OCI-LY1 (cell line): ENCODE data around the gene MYO1A.
A peak's percentile ranks its signal among the peaks of the same experiment; 100 is the strongest.

Experiments
- H2AFZ ChIP-seq: fragments of 200-600 bp; sonication (generic), shearing (Covaris generic); 2 replicates; pipeline ENCODE4 v1.6.0; 2014; ENCODE audit warnings: antibody characterized with exemption, mild to moderate bottlenecking, low read length
- H3F3A ChIP-seq: fragments of 200-600 bp; sonication (generic), shearing (Covaris generic); 2 replicates; pipeline ENCODE4 v1.6.0; 2014; ENCODE audit warnings: mild to moderate bottlenecking, antibody characterized with exemption, low read length, moderate library complexity; ENCODE audit not compliant: insufficient read depth
- H3K27ac ChIP-seq: fragments of 200-600 bp; sonication (generic); 2 replicates; pipeline ENCODE4 v1.5.1; 2014; ENCODE audit warnings: low read length, mixed run types, mild to moderate bottlenecking, low read depth; ENCODE audit not compliant: poor library complexity, severe bottlenecking
- H3K27me3 ChIP-seq: fragments of 200-600 bp; sonication (generic); 2 replicates; pipeline ENCODE4 v1.6.0; 2014; ENCODE audit warnings: antibody characterized with exemption, mild to moderate bottlenecking, low read length, moderate library complexity; ENCODE audit not compliant: insufficient read depth
- H3K36me3 ChIP-seq: fragments of 200-600 bp; sonication (generic); 2 replicates; pipeline ENCODE4 v1.6.1; 2014; ENCODE audit warnings: mild to moderate bottlenecking, antibody characterized with exemption, low read length, moderate library complexity, mixed read lengths; ENCODE audit not compliant: insufficient read depth
- H3K4me1 ChIP-seq: fragments of 200-600 bp; sonication (generic); 2 replicates; pipeline ENCODE4 v1.5.1; 2014; ENCODE audit warnings: mild to moderate bottlenecking, low read length, moderate library complexity; ENCODE audit not compliant: insufficient read depth, severe bottlenecking
- H3K4me2 ChIP-seq: fragments of 200-600 bp; sonication (generic), shearing (Covaris generic); 2 replicates; pipeline ENCODE4 v1.6.1; 2014; ENCODE audit warnings: low read length
- H3K4me3 ChIP-seq: fragments of 200-600 bp; sonication (generic); 2 replicates; pipeline ENCODE4 v1.5.1; 2014; ENCODE audit warnings: low read length, low read depth, mild to moderate bottlenecking, mixed read lengths; ENCODE audit not compliant: poor library complexity, severe bottlenecking
- H3K79me2 ChIP-seq: fragments of 200-600 bp; shearing (Covaris generic); 2 replicates; pipeline ENCODE4 v1.6.1; 2016; ENCODE audit warnings: mixed run types, low read length, mixed read lengths; ENCODE audit not compliant: insufficient read depth
- H3K9ac ChIP-seq: fragments of 200-600 bp; sonication (generic), shearing (Covaris generic); 2 replicates; pipeline ENCODE4 v1.6.1; 2014; ENCODE audit warnings: mild to moderate bottlenecking, low read length, mixed read lengths
- H3K9me2 ChIP-seq: fragments of 200-600 bp; sonication (generic), shearing (Covaris generic); 2 replicates; pipeline ENCODE4 v1.6.1; 2014; ENCODE audit warnings: low read depth, mild to moderate bottlenecking, low read length, mixed read lengths
- H3K9me3 ChIP-seq: fragments of 200-600 bp; shearing (Covaris generic); 2 replicates; pipeline ENCODE4 v1.6.1; 2014; ENCODE audit warnings: low read length, mixed read lengths
- H4K20me1 ChIP-seq: fragments of 200-600 bp; sonication (generic), shearing (Covaris generic); 2 replicates; pipeline ENCODE4 v1.6.0; 2016; ENCODE audit warnings: mild to moderate bottlenecking, low read length; ENCODE audit not compliant: insufficient read depth
- EZH2 ChIP-seq: fragments of 200-600 bp; sonication (generic), shearing (Covaris generic); IDR thresholded peaks from 2 replicates; pipeline ENCODE4 v1.8.0; 2017; ENCODE audit warnings: borderline replicate concordance, mixed run types, mild to moderate bottlenecking, antibody characterized with exemption, low read length, moderate library complexity, mixed read lengths
- TF ChIP-seq, protein P1 (sequence below): fragments of 200-600 bp; sonication (generic), shearing (Covaris generic); IDR thresholded peaks from 2 replicates; pipeline ENCODE4 v1.5.1; 2017; ENCODE audit warnings: mild to moderate bottlenecking, antibody characterized with exemption, low read length, moderate library complexity, mixed read lengths

Gene MYO1A

DNA sequence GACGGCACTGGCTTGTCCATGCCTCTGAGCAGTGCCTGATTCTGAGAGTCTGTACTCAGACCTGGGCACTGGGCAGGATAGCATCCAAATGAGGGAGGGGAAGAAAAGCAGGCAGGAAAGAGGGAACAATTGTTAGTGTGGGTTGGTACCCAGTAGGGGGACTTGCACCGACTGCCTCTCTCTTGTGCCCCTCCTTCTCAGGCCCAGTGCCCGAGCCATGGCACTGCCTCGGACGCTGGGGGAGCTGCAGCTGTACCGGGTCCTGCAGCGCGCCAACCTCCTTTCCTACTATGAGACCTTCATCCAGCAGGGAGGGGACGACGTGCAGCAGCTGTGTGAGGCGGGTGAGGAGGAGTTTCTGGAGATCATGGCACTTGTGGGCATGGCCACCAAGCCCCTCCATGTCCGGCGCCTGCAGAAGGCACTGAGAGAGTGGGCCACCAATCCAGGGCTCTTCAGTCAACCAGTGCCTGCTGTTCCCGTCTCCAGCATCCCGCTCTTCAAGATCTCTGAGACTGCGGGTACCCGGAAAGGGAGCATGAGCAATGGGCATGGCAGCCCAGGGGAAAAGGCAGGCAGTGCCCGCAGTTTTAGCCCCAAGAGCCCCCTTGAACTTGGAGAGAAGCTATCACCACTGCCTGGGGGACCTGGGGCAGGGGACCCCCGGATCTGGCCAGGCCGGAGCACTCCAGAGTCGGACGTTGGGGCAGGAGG is 41.2 kb upstream of the MYO1A start:
- Histone ChIP-seq H4K20me1 (no peaks in the 10 kb centered on the region), H3K4me2 (no peak overlapping the region), H3K4me3 (no peak overlapping the region), H3K9me3 (no peaks in the 10 kb centered on the region), H3K9me2 (no peaks in the 10 kb centered on the region), H3K9ac (no peak overlapping the region), H3F3A (peaks cover 6% of the 10 kb centered on the region; the same call in 1 of the 2 replicates), H3K36me3 (peaks cover 15% of the 10 kb centered on the region; the same call in 1 of the 2 replicates), H3K27me3 (no peaks in the 10 kb centered on the region), H3K27ac (no peak overlapping the region), H3K79me2 (no peaks in the 10 kb centered on the region), H3K4me1 (peaks cover 42% of the 10 kb centered on the region), H2AFZ (no peak overlapping the region)
- TF ChIP-seq, protein P1, sequence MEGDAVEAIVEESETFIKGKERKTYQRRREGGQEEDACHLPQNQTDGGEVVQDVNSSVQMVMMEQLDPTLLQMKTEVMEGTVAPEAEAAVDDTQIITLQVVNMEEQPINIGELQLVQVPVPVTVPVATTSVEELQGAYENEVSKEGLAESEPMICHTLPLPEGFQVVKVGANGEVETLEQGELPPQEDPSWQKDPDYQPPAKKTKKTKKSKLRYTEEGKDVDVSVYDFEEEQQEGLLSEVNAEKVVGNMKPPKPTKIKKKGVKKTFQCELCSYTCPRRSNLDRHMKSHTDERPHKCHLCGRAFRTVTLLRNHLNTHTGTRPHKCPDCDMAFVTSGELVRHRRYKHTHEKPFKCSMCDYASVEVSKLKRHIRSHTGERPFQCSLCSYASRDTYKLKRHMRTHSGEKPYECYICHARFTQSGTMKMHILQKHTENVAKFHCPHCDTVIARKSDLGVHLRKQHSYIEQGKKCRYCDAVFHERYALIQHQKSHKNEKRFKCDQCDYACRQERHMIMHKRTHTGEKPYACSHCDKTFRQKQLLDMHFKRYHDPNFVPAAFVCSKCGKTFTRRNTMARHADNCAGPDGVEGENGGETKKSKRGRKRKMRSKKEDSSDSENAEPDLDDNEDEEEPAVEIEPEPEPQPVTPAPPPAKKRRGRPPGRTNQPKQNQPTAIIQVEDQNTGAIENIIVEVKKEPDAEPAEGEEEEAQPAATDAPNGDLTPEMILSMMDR = no peak
- TF ChIP-seq EZH2 = no peak

DNA sequence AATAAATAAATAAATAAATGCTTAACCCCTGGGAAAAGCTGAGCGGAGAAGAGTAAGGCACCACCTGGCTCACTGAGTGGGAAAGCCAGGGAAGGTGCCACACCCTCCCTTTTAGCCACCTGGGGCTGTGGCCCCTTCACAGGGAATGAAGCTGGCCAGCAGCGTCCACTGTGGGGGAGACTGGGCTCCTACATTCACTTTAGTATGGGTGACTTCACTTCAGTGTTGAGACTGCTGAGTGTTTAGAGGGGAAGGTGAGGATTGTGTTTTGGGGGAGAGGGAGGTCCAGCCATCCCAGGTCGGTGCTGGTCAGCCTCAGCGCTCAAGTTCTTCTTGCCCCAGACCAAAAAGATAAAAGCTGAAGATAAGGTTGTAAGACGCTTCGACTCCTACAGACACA is 40.6 kb upstream of the MYO1A start:
- H3K79me2 ChIP-seq = no peaks in the 10 kb centered on the region
- H4K20me1 ChIP-seq = no peaks in the 10 kb centered on the region
- H3K9me2 ChIP-seq = no peaks in the 10 kb centered on the region
- H3F3A ChIP-seq = peaks cover 6% of the 10 kb centered on the region; the same call in 1 of the 2 replicates
- H2AFZ ChIP-seq = no peak overlapping the region
- H3K27ac ChIP-seq = no peak overlapping the region
- H3K4me1 ChIP-seq = peaks cover 47% of the 10 kb centered on the region
- H3K27me3 ChIP-seq = no peaks in the 10 kb centered on the region
- H3K36me3 ChIP-seq = peaks cover 9% of the 10 kb centered on the region; the same call in 1 of the 2 replicates
- no peaks in the 10 kb centered on the region for H3K9me3 ChIP-seq
- H3K4me3 ChIP-seq = no peak overlapping the region
- TF ChIP-seq, protein P1 = no peak
- no peak for TF ChIP-seq EZH2
- H3K9ac ChIP-seq = no peak overlapping the region
- H3K4me2 ChIP-seq = no peak overlapping the region

DNA sequence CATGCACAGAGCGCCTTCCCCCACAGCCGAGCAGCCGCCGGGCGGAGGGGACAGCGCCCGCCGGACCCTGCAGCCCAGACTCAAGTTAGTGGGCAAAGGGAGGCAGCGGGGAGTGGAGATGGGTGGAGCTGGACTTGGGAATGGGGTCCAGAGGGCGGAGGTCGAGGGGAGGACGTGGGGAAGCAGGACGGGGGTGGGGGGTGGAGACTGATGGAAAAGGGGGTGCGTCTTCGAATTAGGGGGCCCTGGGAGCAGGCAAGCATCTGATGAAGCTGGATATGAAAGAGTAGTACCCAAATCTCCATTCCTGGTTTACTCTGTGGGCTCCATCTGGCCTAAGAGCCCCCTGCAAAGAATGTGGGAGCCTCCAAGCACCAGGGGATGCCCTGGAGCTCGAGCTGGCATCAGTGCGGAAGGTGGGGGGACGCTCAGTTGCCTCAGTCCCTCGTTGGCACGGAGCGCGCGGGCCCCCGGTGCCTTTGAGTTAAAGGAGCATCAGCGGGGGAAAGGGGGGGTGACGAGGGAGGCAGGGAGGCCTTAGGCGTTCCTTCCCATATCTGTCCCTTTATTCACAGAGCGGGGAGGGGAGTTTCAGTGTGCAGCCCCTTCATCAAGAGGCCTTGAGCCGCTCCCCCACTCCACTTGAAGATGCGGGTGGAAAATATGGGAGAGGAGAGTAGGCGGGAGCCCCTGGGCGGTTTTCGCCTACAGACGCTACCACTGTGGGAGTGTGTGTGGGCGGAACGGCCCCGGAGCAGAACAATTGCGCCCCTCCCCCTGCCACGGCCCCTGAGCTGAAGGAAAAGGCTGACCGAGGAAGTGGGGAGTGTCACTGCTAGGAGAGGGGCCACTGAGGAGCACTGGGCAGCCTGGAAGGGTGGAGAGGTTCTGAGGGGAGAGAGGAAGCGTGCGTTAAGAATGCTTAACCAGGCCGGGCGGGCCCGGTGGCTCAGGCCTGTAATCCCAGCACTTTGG is 39.6 kb upstream of the MYO1A start:
- Histone ChIP-seq H3K36me3 (no peaks in the 10 kb centered on the region), H3K9me2 (no peaks in the 10 kb centered on the region), H3F3A (peaks cover 6% of the 10 kb centered on the region; the same call in 1 of the 2 replicates), H3K4me3 (peak overlapping the region; percentile 60), H3K9ac (peak overlapping the region; percentile 51), H3K27me3 (no peaks in the 10 kb centered on the region), H2AFZ (no peak overlapping the region), H4K20me1 (no peaks in the 10 kb centered on the region), H3K79me2 (no peaks in the 10 kb centered on the region), H3K4me2 (peak overlapping the region; percentile 72), H3K4me1 (peaks cover 47% of the 10 kb centered on the region), H3K27ac (no peak overlapping the region), H3K9me3 (no peaks in the 10 kb centered on the region)
- TF ChIP-seq, protein P1 = no peak
- no peak for TF ChIP-seq EZH2
